NCI-H2227 treated with DMSO at 0.1 percent for 48 hours (cell line): ENCODE measurements around the gene CCNO.

Experiments used
- DNase-seq: peaks from one replicate; lab custom pipeline; 2025; lab: John Stamatoyannopoulos, UW

The CCNO gene

DNA sequence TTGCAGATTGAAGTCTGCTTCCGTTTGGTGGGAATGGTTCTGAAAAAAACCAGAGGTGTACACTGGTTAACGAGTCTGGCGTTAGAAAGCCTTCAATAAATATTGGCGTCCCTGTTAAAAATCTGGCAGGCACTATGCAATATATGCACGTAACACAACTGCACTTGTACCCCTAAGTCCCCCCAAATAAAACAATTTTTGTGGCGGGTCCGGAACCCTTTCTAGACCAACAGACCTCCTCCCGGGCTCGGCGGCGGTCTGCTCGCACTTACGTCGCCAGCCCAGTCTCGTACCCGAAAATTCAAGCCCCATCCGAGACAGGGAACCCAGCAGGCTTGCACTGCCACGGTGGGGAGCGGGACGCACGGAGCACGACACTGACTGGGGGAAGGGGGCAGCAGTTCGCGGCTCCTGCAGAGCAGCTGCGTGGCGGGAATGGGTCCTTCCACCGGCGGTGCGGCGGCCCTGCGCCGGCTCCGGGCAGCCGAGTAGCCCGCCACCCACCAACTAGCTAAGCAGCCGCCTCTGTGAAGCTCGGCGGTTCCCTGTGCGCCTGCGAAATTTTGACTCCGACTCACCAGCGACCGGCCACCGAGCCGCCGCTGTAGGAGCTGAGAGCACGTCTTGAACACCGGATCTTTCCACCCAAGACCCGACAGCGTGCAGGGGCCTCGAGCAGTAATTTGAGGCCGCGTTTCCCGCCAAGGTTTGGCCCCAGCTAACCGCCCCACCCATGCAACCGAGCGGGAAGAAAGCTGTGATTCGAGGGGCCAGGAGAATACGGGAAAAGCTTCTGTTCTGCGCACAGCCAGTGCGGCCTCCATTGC lies 10.2 kb downstream of the CCNO start:
- no peak for DNase-seq

DNA sequence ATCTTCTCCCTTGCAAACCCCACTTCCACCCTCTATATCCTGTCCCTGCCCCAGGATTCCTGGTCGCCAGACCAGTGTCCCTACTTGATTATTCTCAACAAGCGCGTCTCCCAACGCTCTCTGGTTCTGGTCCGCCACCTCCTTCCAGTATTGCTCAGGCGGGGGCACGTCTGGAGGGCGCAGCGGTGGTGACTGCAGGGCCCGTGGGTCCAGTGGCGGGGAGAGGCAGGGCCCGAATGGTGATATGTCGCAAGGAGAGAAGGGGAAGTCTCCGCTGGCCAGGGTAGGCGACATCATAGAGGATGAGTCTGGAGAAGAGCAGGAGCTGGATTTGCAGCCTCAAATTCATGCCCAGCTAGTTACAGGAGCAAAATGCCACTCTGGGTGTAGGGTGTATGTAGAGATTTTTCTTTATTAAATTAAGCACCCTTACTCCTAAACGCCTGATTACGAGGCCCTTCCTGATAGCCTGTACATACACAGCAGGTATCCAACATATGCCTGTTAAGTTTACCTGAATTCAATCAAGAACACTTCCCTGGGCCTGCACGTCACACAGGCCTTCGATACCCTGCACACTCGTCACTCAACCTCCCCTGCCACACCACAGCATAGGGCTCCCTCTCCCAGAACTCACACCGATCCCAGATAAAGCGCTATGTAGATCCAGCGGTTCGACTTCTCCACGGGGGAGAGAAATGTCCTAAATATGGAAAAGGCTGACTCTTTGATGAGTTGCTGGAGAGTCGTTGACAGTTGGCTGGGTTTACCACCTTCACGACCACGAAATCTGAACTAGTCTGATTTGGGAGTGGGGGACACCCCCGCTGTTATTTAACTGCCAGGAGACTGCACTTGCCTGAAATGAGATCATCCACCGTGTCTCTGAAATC lies 11.1 kb downstream of the CCNO start:
- no peak for DNase-seq

DNA sequence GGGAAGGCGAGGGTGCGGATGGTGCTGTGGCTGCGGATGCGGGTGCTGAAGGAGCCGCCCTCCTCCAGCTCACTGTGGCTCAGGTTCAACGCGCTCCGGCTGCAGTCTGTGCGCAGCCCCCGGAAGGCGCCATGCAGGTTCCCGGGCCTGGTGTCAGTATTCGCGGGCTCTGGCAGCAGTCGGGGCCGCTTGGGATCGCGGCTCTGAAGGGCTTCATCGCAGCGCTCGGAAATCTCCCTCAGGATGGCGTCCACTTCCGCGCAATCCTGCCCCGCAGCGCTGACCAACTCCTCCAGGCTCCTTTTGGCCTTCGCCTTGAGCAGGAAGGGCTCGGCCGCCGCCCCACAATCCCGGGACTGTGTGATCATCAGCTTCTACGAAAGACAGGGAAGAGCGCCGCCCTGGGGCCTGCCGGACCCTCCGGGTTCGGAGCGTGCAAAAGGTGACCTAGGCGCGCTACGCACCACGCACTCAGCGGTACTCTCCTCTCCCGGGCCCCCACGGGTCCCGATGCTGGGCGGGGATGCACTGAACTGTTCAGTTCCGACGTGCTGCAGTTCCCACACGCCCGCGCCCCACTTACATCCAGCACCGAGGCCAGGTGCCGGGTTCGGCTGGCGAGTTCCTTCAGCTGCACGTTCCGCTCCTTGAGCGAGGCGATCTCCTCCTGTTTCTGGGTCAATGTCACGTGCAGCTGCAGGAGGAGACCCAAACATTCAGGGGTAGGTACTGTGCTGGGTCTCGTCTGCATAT lies 12.8 kb downstream of the CCNO start:
- DNase-seq = no peak

DNA sequence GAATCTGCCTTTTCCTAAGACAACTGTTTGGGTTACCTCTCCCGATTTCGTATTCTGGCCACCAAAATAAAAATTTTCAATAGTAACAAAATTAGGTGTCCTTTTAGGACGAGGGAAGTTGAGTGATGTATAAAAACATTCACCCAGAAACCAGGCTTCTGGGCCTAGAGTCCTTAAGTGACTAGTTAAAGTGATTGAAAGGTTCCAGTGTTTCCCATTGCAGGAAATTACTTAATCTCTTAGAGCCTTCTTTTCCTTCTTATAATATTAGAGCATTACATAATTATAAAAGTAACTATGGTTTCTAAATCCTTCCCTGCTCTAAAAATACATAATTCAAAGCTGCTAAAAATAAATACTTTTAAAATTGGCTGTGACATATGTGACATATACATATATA lies 13.6 kb downstream of the CCNO start:
- no peak for DNase-seq

DNA sequence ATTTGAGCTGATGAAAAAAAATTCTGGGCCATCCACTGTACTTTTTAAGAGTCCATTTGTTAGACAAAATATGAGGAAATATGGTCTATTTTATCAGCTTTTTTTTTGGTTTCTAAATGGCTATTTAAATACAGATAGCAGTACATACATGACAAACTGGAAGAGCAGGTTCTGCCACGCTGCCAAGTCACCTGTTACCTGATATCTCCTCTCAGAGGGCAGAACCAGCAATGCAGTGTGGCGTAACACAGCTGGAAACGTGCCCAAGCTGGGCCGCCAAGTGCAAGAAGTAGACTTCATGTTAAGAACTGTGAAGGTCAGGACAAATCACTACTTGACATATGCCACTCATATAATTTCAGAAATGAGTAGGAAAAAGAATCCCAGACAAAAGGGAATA lies 14.4 kb downstream of the CCNO start:
- no peak for DNase-seq

DNA sequence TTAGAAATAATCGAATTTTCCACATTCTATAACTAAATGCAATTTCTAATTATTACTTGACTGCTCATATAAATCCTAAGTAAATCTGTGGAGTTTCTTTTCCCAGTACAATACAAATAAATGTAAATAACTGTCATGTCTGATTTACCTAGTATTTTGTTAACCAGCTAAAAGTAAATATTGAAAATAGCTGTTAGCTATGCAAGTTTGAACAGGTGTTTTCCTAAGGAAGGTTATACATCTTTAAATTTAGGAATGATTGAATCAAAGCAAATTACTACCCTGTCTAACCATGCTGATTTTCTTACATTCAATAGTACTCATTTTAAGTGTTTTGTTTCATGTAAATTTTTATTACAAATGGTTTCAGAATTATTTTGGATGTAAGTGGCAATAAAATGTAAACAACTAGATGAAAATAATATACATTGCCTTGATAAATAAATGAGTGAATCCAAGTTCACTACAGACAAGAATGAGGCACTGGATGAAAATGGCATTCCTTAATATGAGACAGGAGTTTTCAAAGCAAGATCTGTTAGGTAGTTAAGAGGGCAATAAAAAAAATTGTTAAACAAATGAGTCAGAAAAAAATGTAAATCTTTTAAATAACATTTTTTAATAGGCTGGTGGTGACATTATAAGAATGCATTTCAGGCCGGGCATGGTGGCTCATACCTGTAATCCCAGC lies 22.1 kb downstream of the CCNO start:
- no peak for DNase-seq

DNA sequence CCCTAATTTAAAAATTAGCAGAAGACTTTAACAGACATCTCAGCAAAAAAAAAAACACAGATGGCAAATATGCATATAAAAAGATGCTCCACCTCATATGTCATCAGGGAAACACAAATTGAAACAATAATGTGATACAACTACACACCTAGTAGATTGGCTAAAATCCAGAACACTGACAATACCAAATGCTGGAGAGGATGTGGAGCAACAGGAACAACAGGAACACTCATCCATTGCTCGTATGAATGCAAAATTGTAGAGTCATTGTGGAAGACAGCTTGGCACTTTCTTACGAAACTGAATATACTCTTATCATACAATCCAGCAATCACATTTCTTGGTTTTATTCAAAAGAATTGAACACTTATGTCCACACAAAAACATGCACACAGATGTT lies 28.4 kb downstream of the CCNO start:
- no peak for DNase-seq

DNA sequence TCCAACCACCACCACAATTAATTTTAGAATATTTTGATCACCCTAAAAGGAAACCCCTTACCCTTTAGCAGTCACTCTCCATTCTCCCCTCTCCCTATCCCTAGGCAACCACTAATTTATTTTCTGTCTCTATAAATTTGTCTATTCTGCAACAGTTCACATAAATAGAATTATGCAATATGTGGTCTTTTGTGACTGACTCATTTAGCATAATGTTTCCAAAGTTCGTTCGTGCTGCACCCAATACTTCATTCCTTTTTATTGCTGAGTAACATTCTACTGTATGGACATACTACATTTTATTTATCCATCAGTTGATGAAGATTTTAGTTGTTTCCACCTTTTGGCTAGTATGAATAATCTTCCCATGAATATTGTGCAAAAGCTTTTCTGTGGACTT lies 42.2 kb downstream of the CCNO start:
- DNase-seq = no peak

DNA sequence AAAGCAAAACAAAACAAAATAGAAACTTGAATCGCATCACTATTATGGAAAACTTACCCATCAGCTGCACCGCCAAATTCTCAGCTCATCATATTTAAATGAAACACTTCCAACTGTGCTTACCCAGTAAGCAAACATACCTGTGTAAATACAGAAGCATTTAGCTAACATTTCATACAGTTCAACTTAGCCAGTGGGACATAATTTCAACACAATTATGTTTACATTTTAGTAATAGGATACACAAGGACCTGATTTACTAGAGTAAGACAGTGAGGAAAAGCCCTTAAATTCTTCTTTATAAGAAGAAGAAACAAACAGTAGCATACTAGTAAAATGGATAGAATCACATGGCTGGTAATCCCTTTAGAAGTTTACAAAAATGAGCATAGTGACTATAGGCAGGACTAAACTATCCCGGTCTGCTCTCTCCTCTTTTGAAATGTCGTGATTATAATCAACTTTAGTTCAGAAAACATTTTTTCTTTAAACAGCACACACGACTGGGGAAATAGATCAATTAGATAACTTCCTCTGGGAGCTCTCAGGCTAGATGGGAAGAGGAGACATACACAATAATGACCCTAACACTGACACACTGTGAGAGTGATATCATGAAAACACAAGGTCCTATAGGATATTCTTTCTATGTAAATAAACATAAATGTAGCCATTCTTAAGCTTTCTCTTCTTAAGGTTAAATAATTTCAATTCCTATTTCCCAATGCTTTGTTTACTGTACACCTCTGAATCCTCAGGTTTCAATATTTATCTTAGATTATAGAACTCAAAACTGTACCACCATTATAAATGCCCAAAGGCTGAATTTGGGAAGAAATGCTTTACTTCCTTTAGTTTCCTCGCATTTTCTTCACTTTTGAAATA lies 44.5 kb downstream of the CCNO start:
- DNase-seq = no peak

DNA sequence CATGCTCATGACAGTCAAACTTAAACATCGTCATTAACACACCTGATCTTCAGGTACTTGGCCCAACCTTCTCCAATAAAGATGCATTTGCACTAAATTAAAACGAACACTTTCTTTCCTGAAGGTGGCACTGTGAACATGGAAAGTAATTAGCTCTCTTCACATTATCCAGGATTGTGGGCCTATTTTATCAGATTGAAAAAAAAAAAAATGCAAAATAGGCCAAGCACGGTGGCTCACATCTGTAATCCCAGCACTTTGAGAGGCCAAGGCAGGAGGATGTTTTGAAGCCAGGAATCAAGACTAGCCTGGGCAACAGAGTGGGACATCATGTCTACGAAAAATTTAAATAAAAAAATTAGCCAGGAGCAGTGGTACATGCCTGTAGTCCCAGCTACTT lies 46.0 kb downstream of the CCNO start:
- no peak for DNase-seq
